GM19240 (cell line): ENCODE measurements around the gene NAP1L4.

ENCODE experiments used
- DNase-seq: peaks from one replicate; pipeline ENCODE4 v3.0.0; 2011; ENCODE audit warnings: low spot score; ENCODE audit not compliant: insufficient read length

Gene NAP1L4

GRCh38 chr11:2995893-2996554, 3.9 kb upstream of the NAP1L4 start:
- no peak for DNase-seq

DNA sequence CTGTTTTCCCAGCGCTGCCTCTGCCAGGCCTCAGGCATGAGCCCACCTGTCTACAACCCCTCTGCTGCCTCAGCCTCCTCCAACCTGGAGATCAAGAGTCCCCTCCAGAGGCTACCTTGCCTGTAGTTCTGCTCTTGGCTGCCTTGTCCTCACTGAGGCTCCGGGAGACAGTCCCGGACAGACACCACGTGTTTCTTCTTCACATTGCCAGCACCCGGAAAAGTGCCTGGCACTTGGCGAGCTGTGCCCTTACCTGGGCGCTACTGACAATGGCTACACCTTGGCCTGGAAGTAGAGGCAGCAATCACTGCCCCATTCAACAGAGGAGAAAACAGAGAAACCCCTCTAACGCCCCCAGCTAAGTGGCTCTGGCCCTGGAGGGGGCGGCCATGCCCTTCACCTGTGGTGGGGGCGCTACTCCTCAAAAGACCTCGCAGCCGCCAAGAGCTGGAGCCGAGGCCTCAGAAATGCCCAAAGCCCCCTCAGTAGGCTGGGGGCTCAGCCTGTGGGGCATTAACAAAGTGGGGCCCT, 3.0 kb upstream of the NAP1L4 start:
- no peak for DNase-seq

- no peak for DNase-seq
These were observed 2.2 kb upstream of the NAP1L4 start for GRCh38 chr11:2994336-2994730.

DNA sequence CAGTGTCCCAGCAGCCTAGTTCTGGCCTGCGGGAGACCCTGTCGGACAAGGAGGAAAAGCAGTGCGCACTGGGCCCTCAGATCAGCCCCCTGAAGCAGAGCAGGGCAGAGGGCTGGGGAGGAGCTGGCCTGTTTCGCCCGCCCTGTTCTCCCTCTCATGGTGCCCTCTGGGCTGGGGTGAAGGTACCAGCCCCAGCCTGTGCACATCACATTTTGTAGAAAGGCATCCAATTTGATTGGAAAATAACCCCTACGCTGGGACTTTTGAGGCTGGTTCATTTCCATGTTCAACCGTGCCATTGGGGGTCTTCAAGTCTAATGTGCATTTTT, 832 bp upstream of the NAP1L4 start:
- DNase-seq = no peak

DNA sequence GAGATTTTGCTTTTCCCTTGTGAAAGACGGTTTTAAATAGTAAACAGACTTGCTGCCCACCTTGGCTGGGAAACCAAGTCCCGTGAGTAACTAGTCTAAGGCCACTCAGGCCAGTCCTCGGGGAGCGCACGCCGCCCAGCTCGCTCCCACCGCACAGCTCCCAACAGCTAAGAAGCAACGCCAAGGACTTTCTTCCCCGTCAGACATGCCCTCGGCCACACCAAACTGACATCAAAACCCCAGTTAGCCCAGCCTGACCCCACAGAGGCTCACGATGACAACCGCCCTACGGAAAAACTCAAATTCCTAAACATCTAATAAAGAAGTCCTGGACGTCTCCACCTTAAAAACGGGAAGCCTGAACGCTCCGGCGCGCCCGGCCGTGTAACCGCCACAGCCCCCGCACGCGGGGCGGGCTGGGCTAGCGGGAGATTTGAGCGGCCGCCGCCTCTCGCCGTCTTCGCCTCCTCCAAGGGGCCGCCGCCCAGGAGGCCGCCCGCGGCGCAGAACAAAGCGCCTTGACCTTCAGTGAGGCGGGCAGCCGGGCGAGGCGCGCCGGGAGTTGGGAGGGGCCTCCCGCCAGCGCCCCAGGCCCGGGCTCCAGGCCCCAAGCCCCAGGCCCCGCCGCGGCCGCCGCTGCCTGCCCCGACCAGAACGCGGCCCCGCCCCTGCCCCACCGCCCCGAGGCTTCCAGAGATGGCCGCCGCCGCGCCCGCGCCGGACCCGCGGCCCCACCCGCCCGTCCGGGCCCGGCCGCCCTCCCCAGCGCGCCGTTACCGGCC, 486 bp downstream of the NAP1L4 start:
- DNase-seq = no peak

GRCh38 chr11:2990617-2991451, 1.3 kb downstream of the NAP1L4 start:
- DNase-seq = no peak

GRCh38 chr11:2989551-2989950, 2.6 kb downstream of the NAP1L4 start:
- DNase-seq = no peak

DNA sequence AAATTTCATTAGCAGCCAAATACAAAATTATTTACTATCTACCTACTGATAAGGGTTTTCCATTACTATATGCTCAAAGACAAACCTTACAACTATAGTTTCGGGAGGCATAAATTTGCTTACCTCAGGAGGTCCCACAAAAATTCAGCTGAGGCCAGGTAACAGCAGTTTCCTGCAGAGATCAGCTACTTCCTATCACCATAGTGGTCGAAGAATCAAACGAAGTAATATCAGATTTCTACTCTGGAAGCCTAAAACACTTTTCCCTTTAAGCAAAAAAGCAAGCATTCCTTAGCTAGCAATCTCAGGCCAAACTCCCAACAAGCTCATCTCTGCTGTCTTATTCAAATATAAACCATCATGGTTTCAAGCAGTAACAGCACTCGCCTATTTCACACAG, 3.1 kb downstream of the NAP1L4 start:
- no peak for DNase-seq

DNA sequence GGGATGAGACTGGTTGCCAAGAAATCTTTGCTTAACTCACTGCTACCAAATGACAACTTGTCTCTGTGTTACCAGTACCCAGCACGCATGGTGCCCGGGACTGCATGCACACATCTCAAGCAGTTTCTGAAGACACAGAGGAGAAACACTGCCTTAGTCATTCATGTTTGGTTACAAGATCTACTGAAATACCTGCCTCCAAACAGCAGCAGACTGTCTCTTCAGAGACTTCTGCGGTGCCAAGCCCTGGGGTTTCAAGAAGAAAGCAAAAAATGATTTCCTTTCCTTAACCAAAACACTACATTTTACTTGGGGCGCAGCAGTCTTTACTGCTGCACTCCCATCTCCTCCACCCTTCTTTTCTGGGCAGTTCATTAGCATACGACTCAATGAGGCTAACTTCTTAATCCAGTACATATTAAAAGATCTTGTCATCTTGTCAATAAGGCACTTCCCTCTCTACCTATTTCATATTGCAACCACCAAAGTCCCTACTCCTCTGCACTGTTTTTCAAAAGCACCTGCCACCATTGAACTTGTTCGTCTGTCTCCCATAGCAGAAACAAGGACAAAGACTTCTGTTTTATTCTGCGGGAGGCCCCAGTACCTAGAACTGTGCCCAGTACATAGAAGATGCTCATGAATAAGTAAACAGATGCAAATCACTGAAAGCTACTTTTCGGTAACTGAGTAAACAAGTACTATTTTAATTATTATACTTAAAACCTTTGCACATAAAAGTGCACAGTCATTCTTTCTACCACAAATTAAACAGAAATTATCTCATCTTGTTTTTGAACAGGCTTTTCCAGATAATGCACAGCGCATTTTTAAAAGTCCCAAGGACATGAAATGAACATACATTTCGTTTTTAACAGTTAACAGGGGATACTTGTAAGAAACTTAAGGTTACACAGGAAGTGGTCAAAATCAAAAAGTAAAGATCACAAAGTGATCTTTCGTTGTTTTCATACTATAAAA, 4.0 kb downstream of the NAP1L4 start:
- no peak for DNase-seq

GRCh38 chr11:2983908-2984307, 8.2 kb downstream of the NAP1L4 start:
- no peak for DNase-seq

DNA sequence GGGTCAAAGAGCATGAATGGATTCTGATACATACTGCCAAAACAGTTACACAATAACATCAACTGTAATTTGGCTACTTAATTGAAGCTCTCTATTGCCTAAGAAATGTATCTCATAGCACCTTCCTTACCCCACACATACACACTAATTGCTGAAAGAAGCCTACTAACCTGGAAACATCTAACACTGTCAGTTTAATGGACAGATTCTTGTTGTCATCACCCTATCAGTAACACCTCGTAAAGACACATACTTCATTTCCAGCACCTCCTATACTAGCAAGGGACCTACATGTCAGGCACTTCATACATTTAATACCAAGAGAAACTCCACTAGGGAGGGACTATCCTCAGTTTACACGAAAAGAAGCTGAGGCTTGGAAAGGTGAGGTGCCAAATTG, 9.9 kb downstream of the NAP1L4 start:
- DNase-seq = no peak

DNA sequence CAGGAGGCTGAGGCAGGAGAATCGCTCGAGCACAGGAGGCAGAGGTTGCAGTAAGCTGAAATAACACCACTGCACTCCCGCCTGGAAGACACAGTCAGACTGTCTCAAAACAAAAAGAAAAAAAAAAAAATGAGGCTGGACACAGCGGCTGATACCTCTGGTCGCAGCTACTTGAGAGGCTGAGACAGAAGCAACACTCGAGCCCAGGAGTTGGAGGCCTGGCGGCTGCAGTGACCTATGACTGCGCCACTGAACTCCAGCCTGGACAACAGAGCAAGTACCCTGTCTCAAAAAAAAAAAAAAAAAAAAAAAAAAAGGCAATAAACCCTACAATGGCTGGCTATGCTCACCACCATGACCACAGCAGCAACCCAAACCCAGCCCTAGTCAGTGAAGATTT, 11.0 kb downstream of the NAP1L4 start:
- no peak for DNase-seq

GRCh38 chr11:2980168-2980840, 11.8 kb downstream of the NAP1L4 start:
- DNase-seq = no peak

DNA sequence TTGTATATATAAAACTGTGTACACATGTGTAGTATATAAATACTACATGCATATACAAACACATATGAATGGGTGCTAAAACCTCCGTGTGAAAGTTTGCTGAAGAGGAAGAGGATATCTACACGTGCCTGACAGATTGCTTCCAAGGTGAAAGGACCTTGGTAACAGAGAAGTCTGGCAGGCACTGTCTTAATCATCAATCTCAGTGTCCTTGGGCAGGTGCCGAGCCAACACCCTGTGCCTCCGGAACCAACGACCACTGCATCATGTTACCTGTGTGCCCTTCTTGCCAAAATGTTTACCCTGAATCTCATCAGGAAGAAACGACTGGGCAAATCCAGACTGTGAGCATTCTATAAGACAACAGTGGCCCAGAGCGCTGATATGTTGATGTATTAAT, 15.0 kb downstream of the NAP1L4 start:
- no peak for DNase-seq

DNA sequence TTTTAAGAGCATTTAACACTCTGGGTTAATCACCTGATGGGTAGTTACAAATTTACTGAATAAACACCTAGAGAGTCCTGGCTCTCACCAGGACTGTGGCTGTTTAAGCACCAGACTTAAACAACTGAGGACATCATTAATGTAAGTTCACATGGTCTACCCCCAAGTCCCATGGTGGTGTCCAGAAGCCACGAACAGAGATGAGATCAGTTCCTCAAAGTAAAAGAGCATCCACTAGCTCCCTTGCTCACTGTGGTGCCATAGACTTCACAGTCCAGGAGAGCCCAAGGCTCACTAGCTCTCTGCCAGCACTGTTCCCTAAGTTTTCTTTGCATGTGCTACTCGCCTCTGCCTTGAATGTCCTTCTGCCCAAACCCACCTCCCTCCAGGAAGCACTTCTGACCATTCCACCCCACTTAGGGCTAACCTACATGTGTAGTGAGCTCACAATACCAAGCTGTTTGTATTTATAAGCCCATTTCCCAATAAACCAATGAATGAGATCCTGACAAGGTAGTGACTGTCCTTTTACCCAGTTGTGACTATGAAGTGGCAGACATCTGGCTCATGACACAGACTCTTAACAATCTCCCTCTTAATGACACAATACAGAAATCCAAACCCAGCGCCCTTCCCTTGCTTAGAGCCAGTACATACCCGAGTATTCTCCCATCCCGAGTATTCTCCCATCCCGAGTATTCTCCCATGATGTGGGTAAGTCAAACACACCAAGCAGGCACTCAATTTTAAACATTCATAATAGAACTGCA, 15.7 kb downstream of the NAP1L4 start:
- no peak for DNase-seq

DNA sequence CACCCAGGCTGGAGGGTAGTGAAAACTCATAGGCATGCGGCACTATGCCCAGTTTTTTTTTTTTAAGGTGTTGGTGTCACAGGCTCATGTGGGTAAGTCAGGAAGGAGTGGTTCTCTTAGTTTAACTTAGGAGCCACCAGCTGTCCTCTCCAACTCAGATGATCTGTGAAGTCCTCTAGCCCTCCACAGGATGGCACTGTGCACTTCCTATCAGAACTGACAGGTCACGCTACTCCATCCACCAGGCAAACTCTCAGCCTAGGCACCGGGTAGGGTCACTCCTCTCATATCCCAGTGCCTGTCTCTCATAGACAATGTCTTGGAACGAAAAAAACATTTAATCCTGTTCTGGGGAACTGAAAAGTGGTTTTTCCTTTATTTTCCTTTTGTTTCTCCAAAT, 16.5 kb downstream of the NAP1L4 start:
- no peak for DNase-seq

GRCh38 chr11:2974272-2974671, 17.9 kb downstream of the NAP1L4 start:
- no peak for DNase-seq

DNA sequence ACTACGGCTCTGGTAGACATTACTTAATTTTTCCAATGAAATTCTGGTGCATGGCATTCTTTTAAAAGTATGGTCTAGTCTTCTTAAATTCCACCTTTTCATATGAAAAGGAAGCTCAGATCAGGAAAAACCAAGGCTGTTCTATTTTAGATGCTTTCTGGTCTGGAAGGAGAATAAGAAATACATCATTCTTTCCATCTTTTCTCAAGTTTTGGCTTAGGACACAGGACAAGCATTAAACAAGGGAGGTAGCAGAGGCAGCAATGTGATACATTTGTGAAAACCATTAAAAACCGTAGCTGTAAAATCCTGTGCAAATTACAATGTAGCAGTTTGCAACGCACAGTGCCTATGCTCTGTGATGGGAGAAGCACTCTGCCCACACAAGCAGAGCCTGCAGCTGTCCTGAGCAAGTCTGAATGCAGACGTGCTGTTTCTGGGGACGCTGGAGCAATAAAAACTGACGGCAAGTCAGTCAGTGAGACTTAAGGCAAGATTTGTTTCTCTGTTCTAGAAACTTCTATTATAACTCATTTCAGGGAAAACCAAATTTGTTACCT, 23.7 kb downstream of the NAP1L4 start:
- DNase-seq = no peak

GRCh38 chr11:2964782-2965181, 27.3 kb downstream of the NAP1L4 start:
- no peak for DNase-seq
